C4-2B (cell line): ENCODE data around the gene NCAM2.

ENCODE experiments used
- H3K27ac ChIP-seq: fragments of 450-650 bp; 2 replicates; pipeline ENCODE4 v1.5.1; 2017
- CTCF ChIP-seq: fragments of 450-650 bp; conservative IDR thresholded peaks from 2 replicates; pipeline ENCODE4 v1.5.1; 2017; ENCODE audit warnings: mild to moderate bottlenecking
- ZFX ChIP-seq: fragments of 450-650 bp; IDR thresholded peaks from 2 replicates; pipeline ENCODE4 v1.6.1; 2017

NCAM2 gene

GRCh38 chr21:20997636-20998455 lies at the start of gene NCAM2:
NCAM2 (plus strand) TSS chr21:20998409.
- TF ChIP-seq CTCF (no peak), ZFX (no peak)
- peak within 1 kb of the TSS; percentile 78 for H3K27ac ChIP-seq

- TF ChIP-seq ZFX (no peak), CTCF (no peak)
- no peak overlapping the region for H3K27ac ChIP-seq
Measured at GRCh38 chr21:20949884-20950283, 48.3 kb upstream of the NCAM2 start.

- TF ChIP-seq CTCF (no peak), ZFX (no peak)
- no peak overlapping the region for H3K27ac ChIP-seq
Measured at GRCh38 chr21:20965816-20966215, 32.4 kb upstream of the NCAM2 start.

- H3K27ac ChIP-seq: no peak overlapping the region
- no peak for TF ChIP-seq ZFX
- no peak for TF ChIP-seq CTCF
Measured at GRCh38 chr21:20968391-20968790, 29.8 kb upstream of the NCAM2 start.

GRCh38 chr21:20970691-20971090 lies 27.5 kb upstream of the NCAM2 start:
- no peak for TF ChIP-seq CTCF
- no peak for TF ChIP-seq ZFX
- H3K27ac ChIP-seq: no peak overlapping the region

- no peak overlapping the region for H3K27ac ChIP-seq
- TF ChIP-seq CTCF (peak; percentile 83), ZFX (no peak)
Measured at GRCh38 chr21:20971296-20971921, 26.8 kb upstream of the NCAM2 start.

- TF ChIP-seq CTCF (no peak), ZFX (no peak)
- no peak overlapping the region for H3K27ac ChIP-seq
Measured at GRCh38 chr21:20994790-20995189, 3.4 kb upstream of the NCAM2 start.
